Thoracic aorta (tissue), 2 donors: Measurements from ENCODE around the gene STXBP6. TPM values are rescaled to one million over a fixed set of nuclear protein-coding genes. Genes with fewer than 3 reads are reported as not detected.

Experiments used
- ATAC-seq: fragments of 150-250 bp; one replicate; pipeline ENCODE4 v1.8.0; 2017; ENCODE audit warnings: low read depth; ENCODE audit not compliant: insufficient number of reproducible peaks, low FRiP score
- DNase-seq: peaks from one replicate; pipeline ENCODE4 v3.0.0-alpha.2; 2020; ENCODE audit warnings: low spot score
- H3K27ac ChIP-seq, 2 donors: fragments of 200-600 bp; sonication (generic); 1 replicate in 1 of 2; 2 replicates in 1 of 2; pipeline ENCODE4 v1.5.1; 2016; ENCODE audit warnings: mild to moderate bottlenecking in 2 of 2, moderate library complexity in 2 of 2
- H3K27me3 ChIP-seq: fragments of 200-600 bp; sonication (generic); replicated peaks from 2 replicates; pipeline ENCODE4 v1.6.0; 2016; ENCODE audit warnings: mild to moderate bottlenecking; ENCODE audit not compliant: insufficient read depth
- H3K36me3 ChIP-seq: fragments of 200-600 bp; sonication (generic); one replicate; pipeline ENCODE4 v1.5.1; 2016
- H3K4me1 ChIP-seq, 2 donors: fragments of 200-600 bp; sonication (generic); 1 replicate in 1 of 2; 2 replicates in 1 of 2; pipeline versions ENCODE4 v1.5.1 to v1.6.0; 2016; ENCODE audit warnings: low read depth in 2 of 2, mild to moderate bottlenecking in 1 of 2; ENCODE audit not compliant: control insufficient read depth in 1 of 2
- H3K4me3 ChIP-seq: fragments of 200-600 bp; sonication (generic); 2 replicates; pipeline ENCODE4 v1.5.1; 2016; ENCODE audit warnings: mild to moderate bottlenecking
- H3K9me3 ChIP-seq: fragments of 200-600 bp; sonication (generic); 2 replicates; pipeline ENCODE4 v1.5.1; 2016
- total RNA-seq, 2 donors: library from RNA; depleted of rRNA; stranded (reverse); fragments of >200 nt; gene quantifications; one replicate each; pipeline versions ENCODE4 v1.1.0 to v1.2.3, GENCODE V29; 2016
- TF ChIP-seq, protein P1 (sequence below): fragments of 200-600 bp; sonication (generic); IDR thresholded peaks from one replicate; pipeline ENCODE4 v1.5.1; 2019; ENCODE audit warnings: antibody characterized with exemption

Gene STXBP6
- total RNA-seq, 2 donors from 2014 or later = 3.1 to 4.4 TPM

DNA sequence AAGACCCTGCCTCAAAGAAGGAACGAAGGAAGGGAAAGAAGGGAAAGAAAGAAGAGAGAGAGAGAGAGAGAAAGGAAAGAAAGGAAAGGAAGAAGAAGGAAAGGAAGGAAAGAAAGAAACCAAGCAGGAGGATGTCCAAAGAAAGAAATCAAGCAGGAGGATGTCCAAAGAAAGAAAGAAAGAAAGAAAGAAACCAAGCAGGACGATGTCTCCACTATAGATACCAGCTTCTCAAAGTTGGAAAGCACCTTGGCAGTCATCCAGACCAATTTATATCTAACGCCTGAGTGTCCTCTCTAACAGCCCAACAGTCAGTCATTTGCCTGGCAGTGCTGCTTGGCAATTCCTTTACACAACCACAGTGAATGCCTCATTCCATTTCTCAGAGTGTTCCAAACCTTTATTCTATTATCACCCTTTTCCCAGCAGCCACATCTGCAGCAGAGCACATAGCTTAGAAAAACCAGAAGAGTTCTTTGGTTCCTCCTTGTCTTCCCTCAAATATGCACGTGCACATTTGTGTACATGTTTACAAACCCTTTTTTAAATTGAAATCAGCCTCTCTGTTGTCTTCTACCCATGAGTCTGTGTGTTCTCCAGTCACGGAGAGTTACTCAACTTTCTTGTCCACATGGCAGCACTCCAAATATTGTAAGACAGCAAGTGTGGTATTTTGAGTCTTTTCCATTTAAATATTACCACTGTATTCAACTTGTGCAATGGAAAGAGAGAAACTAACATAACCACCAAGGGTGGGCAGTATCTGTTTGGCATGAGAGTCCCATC is 138.4 kb downstream of the STXBP6 start:
- no peak overlapping the region for H3K4me3 ChIP-seq
- no peaks in the 10 kb centered on the region for H3K27me3 ChIP-seq
- H3K4me1 ChIP-seq = no peaks in the 10 kb centered on the region
- H3K9me3 ChIP-seq = no peaks in the 10 kb centered on the region
- no peak overlapping the region for H3K27ac ChIP-seq
- DNase-seq (no peak), ATAC-seq (no peak)
- no peaks in the 10 kb centered on the region for H3K36me3 ChIP-seq
- TF ChIP-seq, protein P1, sequence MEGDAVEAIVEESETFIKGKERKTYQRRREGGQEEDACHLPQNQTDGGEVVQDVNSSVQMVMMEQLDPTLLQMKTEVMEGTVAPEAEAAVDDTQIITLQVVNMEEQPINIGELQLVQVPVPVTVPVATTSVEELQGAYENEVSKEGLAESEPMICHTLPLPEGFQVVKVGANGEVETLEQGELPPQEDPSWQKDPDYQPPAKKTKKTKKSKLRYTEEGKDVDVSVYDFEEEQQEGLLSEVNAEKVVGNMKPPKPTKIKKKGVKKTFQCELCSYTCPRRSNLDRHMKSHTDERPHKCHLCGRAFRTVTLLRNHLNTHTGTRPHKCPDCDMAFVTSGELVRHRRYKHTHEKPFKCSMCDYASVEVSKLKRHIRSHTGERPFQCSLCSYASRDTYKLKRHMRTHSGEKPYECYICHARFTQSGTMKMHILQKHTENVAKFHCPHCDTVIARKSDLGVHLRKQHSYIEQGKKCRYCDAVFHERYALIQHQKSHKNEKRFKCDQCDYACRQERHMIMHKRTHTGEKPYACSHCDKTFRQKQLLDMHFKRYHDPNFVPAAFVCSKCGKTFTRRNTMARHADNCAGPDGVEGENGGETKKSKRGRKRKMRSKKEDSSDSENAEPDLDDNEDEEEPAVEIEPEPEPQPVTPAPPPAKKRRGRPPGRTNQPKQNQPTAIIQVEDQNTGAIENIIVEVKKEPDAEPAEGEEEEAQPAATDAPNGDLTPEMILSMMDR = no peak

DNA sequence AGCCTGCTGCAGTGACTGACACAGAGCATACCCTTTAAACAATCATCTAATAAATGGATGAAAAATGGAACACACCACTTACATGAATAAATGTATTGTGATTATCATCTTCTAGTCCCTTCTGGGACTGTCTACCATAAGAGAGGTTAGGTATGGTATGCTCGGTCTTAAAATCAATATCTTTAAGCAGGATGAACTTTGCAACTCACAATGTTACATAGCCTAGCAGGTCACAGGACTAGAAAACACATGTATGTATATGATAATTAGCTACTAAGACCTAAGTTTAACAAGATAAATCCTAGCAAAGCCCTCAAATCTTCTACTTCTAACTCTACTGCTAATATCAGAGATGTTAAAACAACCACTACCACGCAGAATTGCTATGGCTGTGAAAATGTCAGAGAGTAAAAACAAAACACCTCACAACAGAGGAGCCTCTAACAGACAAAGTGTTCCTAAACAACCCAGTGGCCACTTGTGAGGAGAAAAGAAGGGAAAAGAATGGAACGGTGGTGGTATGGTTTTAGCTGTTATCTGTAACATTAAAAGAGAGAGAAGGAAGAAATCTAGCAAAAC is 139.4 kb downstream of the STXBP6 start:
- H3K4me1 ChIP-seq = no peaks in the 10 kb centered on the region
- DNase-seq = no peak
- H3K9me3 ChIP-seq = no peaks in the 10 kb centered on the region
- no peak for ATAC-seq
- TF ChIP-seq, protein P1 = no peak
- no peaks in the 10 kb centered on the region for H3K27me3 ChIP-seq
- no peaks in the 10 kb centered on the region for H3K36me3 ChIP-seq
- H3K4me3 ChIP-seq = no peak overlapping the region
- no peak overlapping the region for H3K27ac ChIP-seq

DNA sequence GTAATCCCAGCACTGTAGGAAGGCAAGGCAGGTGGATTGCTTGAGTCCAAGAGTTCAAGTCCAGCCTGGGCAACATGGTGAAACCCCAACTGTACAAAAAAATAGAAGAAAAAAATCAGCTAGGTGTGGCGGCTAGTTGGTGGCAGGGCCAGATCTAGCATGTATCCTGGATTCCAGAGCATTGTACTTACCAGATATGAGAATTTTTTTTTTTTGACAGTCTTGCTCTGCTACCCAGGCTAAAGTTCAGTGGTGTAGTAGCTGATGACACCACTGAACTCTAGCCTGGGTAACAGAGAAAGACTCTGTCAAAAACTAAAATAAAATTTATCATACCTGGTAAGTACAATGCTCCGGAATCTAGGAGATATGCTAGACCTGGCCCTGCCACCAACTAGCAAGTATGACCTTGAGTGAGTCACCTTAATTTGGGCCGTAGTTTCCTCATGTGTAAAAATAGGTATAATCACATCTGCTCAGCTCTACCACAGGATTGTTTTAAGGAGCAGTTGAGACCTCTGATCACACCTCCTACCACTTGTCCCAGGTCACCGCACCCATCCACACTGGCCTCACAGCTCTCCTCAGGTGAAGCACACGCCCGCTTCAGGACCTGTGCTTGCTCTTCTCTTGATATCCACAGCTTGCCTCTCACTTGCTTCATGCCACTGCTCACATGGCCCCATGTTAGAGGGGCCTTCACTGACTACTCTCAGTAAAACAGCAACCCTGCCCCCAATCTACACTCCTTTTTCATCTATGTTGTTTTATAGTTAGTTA is 140.2 kb downstream of the STXBP6 start:
- no peaks in the 10 kb centered on the region for H3K27me3 ChIP-seq
- no peaks in the 10 kb centered on the region for H3K9me3 ChIP-seq
- DNase-seq = no peak
- no peak for ATAC-seq
- no peak overlapping the region for H3K27ac ChIP-seq
- H3K36me3 ChIP-seq = no peaks in the 10 kb centered on the region
- TF ChIP-seq, protein P1 = no peak
- H3K4me3 ChIP-seq = no peak overlapping the region
- H3K4me1 ChIP-seq = no peaks in the 10 kb centered on the region

DNA sequence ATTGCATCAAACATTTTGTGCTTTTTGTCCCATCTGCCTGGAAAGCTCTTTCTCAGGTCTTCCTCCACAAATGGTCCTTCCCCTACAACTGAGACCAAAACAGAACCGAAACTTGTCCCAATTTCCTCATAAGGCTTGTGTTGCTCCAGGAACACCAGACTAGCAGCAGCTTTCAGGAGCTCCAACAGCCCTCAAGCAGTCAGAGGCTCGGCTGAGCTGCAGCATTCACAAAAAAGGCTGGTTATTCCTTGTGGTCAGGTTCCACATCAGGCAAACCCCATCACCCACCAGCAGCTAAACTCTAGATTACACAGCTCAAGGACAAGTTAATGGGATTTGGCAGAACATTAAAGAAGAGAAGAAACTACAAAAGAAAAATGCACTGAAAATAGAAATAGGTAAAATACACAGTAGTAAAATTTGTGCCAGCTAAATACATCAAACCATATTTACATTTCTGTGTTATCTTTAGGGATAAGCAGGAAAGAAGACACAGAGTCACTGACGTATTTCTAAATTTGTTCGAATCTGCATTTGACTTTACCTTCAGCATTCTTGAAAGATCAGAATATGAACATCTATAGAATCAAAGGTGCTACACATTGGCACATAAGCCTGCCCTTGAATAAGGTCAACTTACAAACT is 141.2 kb downstream of the STXBP6 start:
- no peaks in the 10 kb centered on the region for H3K36me3 ChIP-seq
- no peaks in the 10 kb centered on the region for H3K9me3 ChIP-seq
- H3K4me3 ChIP-seq = no peak overlapping the region
- H3K27me3 ChIP-seq = no peaks in the 10 kb centered on the region
- H3K4me1 ChIP-seq = no peaks in the 10 kb centered on the region
- ATAC-seq (no peak), DNase-seq (no peak)
- H3K27ac ChIP-seq = no peak overlapping the region
- TF ChIP-seq, protein P1 = no peak

DNA sequence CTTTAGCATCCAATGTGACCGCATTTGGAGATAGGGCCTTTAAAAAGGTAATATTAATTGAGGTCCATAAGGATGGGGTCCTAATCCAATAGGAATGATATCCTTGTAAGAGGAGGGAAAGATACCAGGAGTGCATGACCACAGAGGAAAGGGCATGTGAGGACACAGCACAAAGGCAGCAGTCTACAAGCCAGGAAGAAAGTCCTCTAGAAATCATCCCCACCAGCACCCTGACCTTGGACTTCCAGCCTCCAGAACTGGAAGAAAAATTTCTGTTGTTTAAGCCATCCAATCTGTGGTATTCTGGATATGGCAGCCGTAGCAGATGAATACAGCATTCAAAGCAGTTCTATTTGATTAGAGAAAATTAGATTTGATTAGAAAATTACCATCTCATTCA is 145.4 kb downstream of the STXBP6 start:
- TF ChIP-seq, protein P1 = no peak
- no peak for ATAC-seq
- H3K27ac ChIP-seq = no peak overlapping the region
- DNase-seq = no peak
- H3K27me3 ChIP-seq = no peaks in the 10 kb centered on the region
- no peaks in the 10 kb centered on the region for H3K36me3 ChIP-seq
- no peaks in the 10 kb centered on the region for H3K9me3 ChIP-seq
- no peak overlapping the region for H3K4me3 ChIP-seq
- no peaks in the 10 kb centered on the region for H3K4me1 ChIP-seq
